GM18499 (cell line): Measurements from ENCODE around the gene GPC6.
"Not testable (repeated sequence)": the region's sequence is repeated elsewhere in the genome, so short reads cannot be mapped to it uniquely, and the experiment has no call there.

ENCODE experiments used
- ATAC-seq: cut with Tn5 transposase; IDR thresholded peaks from one replicate; pipeline ENCODE4 v1.9.1; 2021; ENCODE audit warnings: moderate number of reproducible peaks; ENCODE audit not compliant: insufficient read depth, unreplicated experiment

GPC6 gene

DNA sequence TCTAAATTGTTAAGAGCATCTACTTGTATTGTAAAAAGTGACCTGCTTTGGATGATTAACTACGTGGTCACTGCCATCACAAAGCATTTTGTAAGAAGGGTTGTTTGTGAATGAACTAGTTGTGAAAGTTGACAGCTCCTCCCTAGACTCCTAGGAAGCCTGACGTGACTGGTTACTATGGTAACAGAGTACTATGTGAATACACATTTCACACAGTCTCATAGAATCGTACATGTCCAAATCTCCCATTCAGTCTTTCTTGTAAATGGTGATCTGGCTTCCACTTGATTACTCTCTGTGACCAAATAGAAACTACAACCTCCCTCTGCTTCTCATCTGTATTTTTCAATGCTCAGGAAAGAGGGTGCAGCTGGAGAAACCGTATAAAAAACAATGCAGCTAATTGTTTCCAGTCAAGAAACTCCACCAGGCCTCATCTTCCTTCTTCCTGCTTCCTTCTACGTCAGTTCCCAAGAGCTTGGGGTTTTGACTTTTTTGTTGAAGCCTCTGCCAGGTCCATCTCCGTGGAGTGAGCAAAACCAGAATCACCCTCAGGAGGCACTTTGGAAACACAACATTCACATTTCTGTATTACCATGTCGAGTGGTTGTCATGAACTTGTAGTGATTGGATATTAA lies 83.4 kb downstream of the GPC6 start:
- no peak for ATAC-seq

DNA sequence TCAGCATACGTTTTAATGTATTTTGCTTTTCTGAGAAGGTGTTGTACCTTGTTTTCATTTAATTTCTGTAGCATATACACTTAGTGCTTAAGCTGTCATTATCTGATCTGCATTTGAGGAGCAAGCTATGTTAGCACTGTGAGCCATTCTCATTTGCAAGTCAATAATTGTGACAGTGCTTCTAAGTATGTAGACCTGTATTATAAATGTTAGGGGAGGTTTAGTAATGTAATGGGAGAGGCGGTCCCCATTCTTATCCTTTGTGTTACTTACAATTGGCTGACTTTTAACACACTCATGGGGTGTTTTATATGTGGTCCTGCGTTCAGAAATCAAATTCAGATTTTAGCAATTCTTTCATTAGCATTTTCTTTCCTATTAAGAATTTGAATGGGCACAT lies 90.2 kb downstream of the GPC6 start:
- ATAC-seq = no peak

DNA sequence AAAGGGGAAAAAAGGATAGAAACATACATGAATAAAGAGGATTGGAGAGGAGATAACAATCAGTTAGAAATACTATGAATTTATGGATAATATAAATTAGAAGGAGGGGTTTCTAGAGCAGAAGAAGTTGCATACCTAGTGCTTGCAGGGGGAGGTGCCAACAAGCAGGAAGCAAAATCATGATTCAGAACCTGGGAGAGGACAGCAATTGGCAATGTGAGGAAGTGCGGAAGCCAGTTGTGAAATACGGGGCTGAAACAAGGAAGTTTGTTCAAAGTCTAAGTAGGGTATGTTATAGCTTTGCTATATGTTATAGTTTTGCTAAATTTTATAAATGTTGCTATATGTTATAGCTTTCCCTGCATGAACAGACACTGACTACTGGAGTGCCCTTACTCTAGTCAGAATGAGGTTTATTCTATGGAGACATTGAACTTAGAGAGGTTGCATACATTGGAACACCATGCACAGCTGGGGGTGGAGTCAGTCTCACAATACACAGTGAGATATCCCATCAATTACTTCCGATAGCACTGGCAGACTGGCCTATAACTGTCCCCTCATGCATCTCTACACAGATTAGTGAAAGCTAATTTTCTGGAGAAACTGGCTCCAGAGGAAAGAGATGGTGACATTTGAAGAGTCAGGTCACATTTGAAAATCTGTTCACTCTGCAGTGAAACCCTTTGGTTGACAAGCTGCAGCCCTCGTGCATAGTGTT lies 92.1 kb downstream of the GPC6 start:
- ATAC-seq = no peak

DNA sequence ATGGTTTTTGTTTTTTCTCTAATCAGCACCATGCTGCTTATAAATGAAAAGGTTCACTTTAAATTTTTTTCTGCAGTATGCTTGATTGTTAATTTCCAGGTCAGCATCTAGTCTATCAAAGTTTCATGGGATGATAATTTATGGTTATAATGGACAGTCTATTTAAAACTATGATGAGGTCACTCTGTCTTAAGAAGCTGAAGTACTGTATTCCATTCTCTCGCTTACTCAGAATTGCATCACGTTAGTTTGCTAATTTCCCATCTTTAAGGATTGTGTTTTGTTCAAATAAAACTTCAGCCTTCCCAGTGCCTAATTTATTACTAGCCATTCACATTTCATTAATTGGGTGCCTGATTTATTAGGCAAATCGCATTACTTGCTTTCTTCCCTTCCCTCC lies 94.3 kb downstream of the GPC6 start:
- no peak for ATAC-seq

DNA sequence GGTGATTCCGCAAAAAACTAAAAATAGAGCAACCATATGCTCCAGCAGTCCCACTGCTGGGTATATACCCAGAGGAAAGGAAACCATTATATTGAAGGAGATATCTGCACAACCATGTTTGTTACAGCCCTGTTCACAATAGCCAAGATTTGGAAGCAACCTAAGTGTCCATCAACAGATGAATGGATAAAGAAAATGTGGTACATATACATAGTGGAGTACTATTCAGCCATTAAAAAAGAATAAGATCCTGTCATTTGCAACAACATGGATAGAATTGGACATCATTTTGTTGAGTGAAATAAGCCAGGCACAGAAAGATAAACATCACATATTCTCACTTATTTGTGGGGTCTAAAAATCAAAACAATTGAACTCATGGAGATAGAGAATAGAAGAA lies 97.3 kb downstream of the GPC6 start:
- not testable (repeated sequence) for ATAC-seq

DNA sequence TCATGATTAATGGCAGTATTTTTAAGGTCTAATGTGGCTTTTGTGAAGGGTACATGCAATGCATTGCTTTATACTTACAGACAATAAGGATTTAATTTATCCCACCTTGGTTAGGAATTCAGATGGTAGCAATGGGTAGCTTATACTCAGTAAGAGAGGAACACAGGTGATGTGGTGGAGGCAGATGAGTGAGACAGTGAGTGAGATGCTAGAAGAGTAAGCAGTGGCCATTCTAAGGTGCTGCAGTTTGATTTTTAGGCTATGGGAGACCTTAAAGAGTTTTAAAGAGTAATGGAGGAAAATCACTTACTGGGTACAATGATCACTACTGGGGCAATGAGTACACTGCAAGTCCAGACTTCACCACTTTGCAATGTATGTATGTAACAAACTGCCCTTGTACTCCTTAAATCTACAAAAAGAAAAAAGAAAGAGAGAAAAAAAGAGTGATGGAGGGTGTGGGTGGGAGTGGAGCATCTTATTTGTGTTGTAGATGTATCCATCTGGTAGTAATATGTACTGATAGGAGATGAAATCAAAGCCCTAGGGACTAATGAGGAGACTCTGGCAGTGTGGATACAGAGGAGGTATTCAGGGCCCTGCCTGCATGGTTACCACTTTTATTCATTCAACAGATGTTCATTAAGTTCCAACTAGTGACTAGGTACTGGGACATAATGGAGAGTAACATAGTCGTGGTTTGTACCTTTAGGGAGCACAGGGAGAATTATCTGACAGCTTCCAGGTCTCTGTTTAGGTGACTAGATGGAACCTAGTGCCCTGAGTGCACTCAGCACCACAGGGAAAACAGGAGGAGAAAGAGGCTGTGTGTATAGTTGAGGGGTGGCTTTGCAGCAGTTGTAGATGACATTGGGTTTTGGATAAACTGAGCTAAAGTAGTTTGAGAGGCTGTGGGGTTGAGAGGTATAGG lies 99.0 kb downstream of the GPC6 start:
- no peak for ATAC-seq

DNA sequence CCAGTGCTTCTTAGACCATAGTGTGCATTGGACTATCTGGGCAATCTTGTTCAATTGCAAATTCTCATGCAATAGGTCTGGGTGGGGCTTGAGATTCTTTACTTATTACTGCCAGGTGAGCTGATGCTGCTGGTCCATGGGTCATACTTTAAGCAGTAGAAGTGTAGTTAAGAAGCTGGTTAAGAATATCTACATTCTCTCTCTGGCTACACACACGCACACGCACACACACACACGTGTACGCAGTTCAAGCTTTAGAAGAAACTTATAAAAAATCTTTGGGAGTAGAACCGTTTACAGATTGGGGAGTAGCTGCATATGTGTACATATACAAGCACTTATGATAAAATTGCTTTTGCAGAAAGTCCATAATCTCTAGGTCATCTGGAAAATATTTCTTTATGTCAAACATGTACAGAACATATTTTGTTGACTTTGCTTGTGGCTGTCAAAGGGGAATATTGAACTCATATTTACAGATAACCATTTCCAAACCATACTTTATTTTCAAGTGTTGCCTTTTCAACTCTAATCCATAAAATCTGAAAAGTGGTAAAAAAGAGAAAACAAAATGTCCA lies 99.7 kb downstream of the GPC6 start:
- ATAC-seq = no peak

DNA sequence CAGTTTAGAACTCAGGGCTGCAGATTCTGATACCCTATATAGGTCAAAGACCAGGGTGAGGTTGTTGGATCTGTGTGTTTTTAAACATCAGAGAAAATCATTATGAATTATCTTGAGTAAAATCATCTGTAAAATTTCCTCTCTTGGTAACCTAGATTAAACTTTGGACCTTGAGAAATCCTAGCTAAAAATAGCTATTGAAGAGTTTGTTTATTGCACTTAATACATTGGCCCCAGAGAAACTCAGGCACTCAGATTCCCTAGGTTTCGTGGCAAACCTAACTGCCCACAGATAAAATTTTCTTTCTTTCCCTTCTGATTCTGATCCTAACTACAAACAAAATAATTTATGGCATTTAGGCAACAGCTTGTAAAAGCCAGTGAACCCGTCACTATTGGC lies 102.3 kb downstream of the GPC6 start:
- ATAC-seq = no peak

DNA sequence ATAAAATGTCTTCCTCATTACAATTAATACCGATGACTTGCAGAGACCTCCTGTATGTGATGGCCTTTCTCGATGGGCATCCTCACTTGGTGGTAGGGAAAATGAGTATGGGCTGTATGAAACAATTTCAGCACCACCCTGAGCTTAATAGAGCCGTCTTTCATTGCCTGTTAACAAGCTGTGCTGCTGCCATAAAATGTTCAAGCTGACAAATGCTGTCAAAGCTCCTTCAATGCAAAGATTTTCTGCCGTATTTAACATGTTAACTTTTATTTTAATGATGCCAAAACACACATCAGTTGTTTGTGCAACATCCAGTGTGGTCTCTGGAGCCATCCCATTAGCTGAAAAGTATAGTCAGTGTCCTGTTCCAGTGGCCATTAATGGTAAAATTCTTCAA lies 110.1 kb downstream of the GPC6 start:
- ATAC-seq = no peak

DNA sequence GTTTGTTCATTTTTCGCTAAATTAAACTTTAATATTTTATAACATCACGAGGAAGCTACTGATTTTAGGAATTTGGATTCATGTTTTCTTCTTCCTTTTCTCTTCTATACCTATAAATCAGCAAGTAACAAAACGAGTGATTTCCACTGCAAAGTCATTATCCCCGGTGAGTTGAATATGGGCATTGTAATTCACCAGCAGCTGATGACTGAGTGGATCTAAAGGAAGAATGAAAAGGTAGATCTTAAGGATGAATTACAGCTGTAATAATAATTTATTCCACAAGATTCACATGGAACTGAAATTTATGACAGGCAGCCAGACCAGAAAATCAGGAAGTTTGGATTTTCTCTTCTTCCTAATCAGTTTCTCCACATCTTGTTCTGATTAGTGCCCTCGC lies 111.4 kb downstream of the GPC6 start:
- no peak for ATAC-seq

DNA sequence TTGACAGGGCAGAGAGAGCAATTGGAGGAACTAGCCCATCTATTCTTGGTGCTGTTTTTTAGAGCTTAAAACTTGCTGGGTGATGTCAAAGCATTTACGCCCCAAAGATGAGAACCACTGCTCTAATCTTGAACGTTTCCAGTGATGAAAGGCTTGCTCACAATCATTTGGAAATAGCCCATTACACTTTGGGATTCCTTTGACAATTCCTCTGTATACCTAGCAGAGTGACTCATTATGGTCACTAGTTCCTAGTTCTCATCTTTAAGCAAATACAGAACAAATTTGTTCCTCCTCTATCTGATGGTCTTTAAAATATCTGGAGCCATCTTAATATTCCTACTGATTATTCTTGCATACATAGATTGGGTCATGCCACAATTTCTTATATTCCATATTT lies 112.3 kb downstream of the GPC6 start:
- ATAC-seq = no peak

DNA sequence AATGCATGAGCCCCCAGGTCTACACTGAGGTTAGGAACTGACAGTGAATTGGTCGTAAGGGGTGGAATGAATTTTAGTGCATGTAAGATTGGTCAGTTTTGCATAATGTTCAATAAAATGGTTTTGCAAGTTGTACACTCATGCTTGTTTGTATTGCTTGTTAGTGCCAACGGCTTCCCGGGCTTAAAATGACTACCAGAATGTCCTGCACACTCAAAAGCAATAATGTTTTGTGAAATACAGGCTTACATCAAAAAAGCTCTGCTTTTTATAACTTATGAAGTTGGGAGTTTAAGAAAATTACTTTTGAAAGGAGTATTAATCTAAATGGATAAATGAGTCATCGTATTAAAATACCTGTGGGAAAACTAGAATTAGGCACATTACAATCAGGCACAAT lies 112.9 kb downstream of the GPC6 start:
- no peak for ATAC-seq

DNA sequence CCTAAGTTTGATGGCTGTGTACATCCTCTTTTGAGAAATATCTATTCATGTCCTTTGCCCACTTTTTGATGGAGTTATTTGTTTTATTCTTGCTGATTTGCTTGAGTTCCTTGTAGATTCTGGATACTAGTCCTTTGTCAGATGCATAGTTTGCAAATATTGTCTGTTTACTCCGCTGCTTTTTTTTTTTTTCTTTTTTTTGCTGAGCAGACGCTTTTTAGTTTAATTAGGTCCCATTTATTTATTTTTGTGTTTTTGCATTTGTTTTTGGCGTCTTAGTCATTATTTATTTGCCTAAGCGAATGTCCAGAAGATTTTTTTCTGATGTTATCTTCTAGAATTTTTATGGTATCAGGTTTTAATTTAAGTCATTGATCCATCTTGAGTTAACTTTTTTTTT lies 114.9 kb downstream of the GPC6 start:
- ATAC-seq = no peak

DNA sequence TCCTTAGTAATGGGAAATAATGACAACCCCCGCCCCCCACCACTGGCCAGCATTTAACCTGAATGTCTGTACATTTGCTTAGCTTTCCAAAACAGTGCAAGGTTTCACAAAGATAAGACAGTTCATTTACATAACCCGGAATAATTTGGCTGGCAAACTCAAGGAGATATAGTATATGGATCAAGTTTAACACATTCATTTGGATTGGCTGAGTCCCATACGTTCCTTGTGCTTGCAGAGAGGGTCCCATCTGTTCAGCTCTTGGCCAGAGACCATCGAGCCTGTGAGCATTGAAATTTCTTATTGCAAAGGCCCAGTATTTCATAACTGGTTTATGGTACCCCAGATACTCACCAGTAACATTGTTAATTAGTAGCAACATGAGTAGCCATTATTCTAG lies 116.5 kb downstream of the GPC6 start:
- no peak for ATAC-seq

DNA sequence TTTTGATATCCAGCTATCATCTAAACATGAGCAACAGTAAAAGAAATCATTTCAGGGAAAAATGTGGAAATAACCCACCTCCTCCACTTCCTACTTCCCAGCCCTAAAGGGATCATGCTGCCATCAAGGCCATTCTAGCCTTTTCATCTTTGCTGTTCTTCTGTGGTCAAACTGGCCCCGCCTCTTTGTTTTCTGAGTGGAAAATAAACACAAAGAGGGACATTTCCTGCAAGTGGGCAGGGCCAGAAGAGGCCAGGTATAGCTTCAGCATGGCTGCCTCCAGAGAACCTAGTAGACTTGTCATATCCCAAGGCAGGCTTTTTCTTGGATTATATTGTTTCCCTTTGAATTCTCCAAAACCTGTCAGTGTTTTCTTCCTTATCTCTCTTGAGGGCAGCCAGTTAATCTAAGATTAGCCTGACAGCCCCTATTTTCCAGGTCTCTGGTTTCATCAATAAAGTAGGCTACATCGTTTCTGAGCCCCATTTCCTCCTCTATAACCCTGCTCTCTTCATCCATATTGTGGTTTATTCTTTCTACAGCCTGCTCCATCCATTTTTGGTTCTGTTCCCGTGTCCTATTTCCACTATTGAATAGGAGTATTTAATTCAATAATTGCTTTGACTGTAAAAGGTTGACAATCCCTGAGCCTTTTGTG lies 117.6 kb downstream of the GPC6 start:
- ATAC-seq = no peak

DNA sequence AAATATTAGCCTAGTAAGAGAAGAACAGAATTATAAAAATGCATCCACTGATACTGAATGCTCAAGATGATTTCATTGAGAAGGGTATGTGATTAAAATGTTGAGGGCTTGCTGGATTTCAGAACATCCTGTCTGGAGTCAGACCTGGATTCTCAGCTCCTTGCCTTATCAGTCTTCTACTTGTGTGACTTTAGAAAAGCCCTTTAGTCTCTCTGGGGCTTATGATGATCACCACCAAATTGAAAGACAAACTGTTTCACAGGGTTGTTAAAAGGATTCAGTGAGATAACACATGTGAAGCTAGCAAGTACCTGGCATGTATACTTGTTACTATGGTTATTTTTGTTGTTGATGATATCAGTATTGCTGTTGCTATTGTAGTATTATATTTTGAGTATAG lies 118.4 kb downstream of the GPC6 start:
- no peak for ATAC-seq

DNA sequence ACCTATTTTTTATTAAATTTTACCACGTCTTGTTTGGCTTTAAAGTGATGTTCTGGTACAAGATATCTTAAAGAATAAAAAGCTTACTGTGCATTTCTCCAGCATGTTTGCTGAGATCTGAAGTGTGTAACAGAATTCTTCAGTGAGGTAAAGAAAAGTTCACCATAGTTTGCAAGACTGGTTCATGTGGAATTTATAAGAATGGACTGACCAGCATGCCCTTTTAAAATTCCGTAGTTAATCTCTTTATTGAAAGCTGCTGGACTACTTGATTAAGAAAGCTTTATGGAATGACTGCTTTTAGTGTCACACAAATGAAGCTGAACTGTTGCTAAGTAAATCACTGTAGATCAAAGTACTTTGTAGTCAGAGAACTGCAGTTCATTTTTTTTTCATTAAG lies 119.2 kb downstream of the GPC6 start:
- ATAC-seq = no peak

DNA sequence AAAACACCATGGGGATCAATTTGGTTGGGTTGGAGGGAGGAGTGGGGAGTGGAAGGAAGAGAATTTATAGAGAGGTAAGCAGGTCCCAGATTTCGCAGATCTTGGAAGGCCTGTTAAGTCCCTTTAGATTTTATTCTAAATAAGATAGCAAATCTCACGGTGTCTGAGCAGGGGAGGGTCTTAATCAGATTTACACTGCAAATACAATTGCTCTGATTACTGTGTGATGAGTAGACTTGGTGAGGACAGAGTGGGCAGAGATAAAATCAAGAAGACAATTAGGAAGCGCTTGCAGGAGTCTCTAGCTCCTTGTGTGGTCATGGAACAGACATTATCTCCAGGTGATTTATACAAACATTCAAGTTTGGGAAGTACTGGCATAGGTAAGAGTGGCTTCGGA lies 126.0 kb downstream of the GPC6 start:
- ATAC-seq = no peak

DNA sequence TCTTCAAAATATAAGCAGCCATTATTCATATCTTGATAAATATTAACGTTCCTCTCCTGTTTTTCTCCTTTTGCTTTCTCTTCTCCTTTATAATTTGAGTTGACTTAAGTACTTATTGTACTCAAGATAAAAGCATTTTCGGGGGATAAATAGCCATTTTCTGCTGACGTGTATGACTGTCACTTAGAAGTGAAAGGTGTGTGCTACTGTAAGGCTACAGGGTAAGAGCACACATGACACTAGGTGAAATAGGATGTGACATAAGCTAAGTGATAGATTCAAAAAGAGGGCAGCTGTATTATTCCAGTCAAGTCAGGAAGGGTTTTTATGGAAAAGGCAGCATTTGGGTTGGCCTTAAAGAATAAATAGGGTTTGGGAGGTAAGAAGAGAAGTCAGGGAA lies 128.5 kb downstream of the GPC6 start:
- ATAC-seq = no peak

DNA sequence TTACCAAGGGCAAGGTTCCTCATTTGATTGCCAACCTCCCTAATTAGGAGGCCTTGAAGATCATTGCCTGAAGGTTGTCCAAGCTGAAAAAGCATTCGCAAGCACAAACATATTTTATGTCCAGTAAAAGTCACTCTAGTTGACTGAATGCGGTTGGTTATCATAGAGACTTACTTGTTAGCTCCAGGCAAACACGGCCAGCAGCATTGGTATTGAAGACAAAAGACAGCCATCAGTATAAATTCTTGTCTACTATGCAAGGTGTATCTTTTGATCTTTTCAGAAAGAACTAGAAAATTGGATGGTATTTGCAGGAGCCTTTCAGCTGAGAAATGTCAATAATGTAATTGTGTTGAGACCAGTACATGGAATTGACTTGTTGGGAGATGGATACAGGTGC lies 129.9 kb downstream of the GPC6 start:
- ATAC-seq = no peak
